ENCODE data around the gene LHFPL3.

GRCh38 chr7:104640506-104640905 lies 312.1 kb downstream of the LHFPL3 start:
- TF ChIP-seq CTCF (IDR thresholded peaks at IDR 0.05; ENCODE audit: low read depth, low read length, poor library complexity, severe bottlenecking) (no peak), EZH2phosphoT487 (IDR thresholded peaks at IDR 0.05; ENCODE audit: borderline replicate concordance, low read length) (no peak)
